ENCODE data around the gene NIPAL1.

The NIPAL1 gene

DNA sequence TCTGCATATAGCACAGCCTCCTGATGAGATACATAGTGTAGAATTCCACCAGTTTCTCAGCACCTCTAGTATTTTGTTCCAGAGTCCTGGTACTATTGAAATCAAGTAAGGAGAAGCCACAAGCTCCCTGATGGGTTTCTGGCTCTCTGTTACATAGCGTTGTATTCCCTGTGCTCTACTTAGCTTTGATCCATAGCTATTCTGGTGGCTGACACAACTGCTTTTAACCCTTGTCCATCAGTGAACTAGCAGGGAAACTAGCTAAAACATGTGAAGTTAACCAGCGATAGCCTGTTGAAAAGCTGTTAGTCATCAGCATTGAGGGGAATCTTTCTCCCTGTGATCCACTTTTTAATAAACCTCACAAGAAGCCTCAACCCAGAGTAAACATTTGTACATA lies 26.9 kb downstream of the NIPAL1 start:
- Histone ChIP-seq H2AFZ (ENCODE audit: low read length) (no peak overlapping the region), H2BK5ac (ENCODE audit: low read length) (no peak overlapping the region), H3K36me3 (replicated peaks in 1 of 2; ENCODE audit: control insufficient read depth in 2 of 2, insufficient read depth in 2 of 2, low read length in 2 of 2) (no peaks in the 10 kb centered on the region), H3K4me2 (ENCODE audit: insufficient read depth, low read length, poor library complexity, severe bottlenecking) (no peak overlapping the region), H4K91ac (ENCODE audit: low read depth, low read length, poor library complexity) (no peak overlapping the region), H2AK5ac (ENCODE audit: low read depth, low read length) (no peak overlapping the region), H2BK12ac (ENCODE audit: low read length) (no peak overlapping the region), H2BK15ac (ENCODE audit: low read length) (no peak overlapping the region), H3K79me1 (ENCODE audit: low read depth, low read length) (no peaks in the 10 kb centered on the region), H3K27me3 (ENCODE audit: control insufficient read depth in 3 of 3, insufficient read depth in 3 of 3, low read depth in 1 of 3, low read length in 3 of 3) (no peaks in the 10 kb centered on the region), H3K4me1 (ENCODE audit: control insufficient read depth in 2 of 2, insufficient read depth in 1 of 2, low read depth in 1 of 2, low read length in 2 of 2) (no peaks in the 10 kb centered on the region), H3K23ac (ENCODE audit: low read depth, low read length, poor library complexity) (no peak overlapping the region), H3K14ac (ENCODE audit: low read length) (no peak overlapping the region), H2BK120ac (ENCODE audit: low read depth, low read length) (no peak overlapping the region), H3K27ac (replicated peaks; ENCODE audit: low read length) (no peak overlapping the region), H3K9ac (ENCODE audit: low read depth, low read length, poor library complexity) (no peak overlapping the region), H3K4me3 (ENCODE audit: low read length in 2 of 2) (no peak overlapping the region), H4K8ac (ENCODE audit: low read depth, low read length) (no peak overlapping the region), H3K4ac (ENCODE audit: low read length) (no peak overlapping the region), H3K9me3 (replicated peaks in 1 of 2; ENCODE audit: control insufficient read depth in 2 of 2, insufficient read depth in 1 of 2, low read depth in 1 of 2, low read length in 2 of 2) (no peaks in the 10 kb centered on the region), H3K18ac (ENCODE audit: low read length) (no peak overlapping the region)
- no peak for DNase-seq (ENCODE audit: low spot score)
- no CpG with 5 or more reads among the region's 2 CpGs for WGBS, 2 donors (ENCODE audit: extremely low coverage in 2 of 2, insufficient read length in 2 of 2, insufficient replicate concordance in 1 of 2)

DNA sequence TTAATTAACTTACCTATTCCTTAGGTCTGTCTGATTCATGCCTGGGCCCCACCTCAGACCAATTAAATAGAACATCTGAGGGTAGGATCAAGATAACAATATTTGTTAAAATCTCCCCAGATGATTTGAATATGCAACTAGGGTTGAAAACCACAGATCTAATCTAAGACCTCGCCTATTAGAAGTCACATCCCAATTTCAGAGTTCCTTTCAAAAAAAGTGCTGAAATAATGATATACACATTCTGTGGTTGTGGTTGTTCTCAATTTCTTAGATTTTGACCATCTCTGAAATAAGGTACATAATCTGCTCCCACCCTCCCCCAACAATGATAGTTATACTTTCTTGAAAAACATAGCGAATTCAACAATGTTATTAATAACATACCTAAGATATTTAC lies 27.7 kb downstream of the NIPAL1 start:
- Histone ChIP-seq H3K27ac (replicated peaks; ENCODE audit: low read length) (no peak overlapping the region), H3K18ac (ENCODE audit: low read length) (no peak overlapping the region), H2AFZ (ENCODE audit: low read length) (no peak overlapping the region), H2BK12ac (ENCODE audit: low read length) (no peak overlapping the region), H3K23ac (ENCODE audit: low read depth, low read length, poor library complexity) (no peak overlapping the region), H3K14ac (ENCODE audit: low read length) (no peak overlapping the region), H3K9ac (ENCODE audit: low read depth, low read length, poor library complexity) (no peak overlapping the region), H2BK5ac (ENCODE audit: low read length) (no peak overlapping the region), H3K79me1 (ENCODE audit: low read depth, low read length) (no peaks in the 10 kb centered on the region), H3K4me2 (ENCODE audit: insufficient read depth, low read length, poor library complexity, severe bottlenecking) (no peak overlapping the region), H3K4me3 (ENCODE audit: low read length in 2 of 2) (no peak overlapping the region), H4K91ac (ENCODE audit: low read depth, low read length, poor library complexity) (no peak overlapping the region), H3K36me3 (replicated peaks in 1 of 2; ENCODE audit: control insufficient read depth in 2 of 2, insufficient read depth in 2 of 2, low read length in 2 of 2) (no peaks in the 10 kb centered on the region), H3K4ac (ENCODE audit: low read length) (no peak overlapping the region), H2BK120ac (ENCODE audit: low read depth, low read length) (no peak overlapping the region), H3K9me3 (replicated peaks in 1 of 2; ENCODE audit: control insufficient read depth in 2 of 2, insufficient read depth in 1 of 2, low read depth in 1 of 2, low read length in 2 of 2) (no peaks in the 10 kb centered on the region), H3K27me3 (ENCODE audit: control insufficient read depth in 3 of 3, insufficient read depth in 3 of 3, low read depth in 1 of 3, low read length in 3 of 3) (no peaks in the 10 kb centered on the region), H4K8ac (ENCODE audit: low read depth, low read length) (no peak overlapping the region), H2AK5ac (ENCODE audit: low read depth, low read length) (no peak overlapping the region), H2BK15ac (ENCODE audit: low read length) (no peak overlapping the region), H3K4me1 (ENCODE audit: control insufficient read depth in 2 of 2, insufficient read depth in 1 of 2, low read depth in 1 of 2, low read length in 2 of 2) (no peaks in the 10 kb centered on the region)
- no CpG with 5 or more reads among the region's 2 CpGs for WGBS, 2 donors (ENCODE audit: extremely low coverage in 2 of 2, insufficient read length in 2 of 2, insufficient replicate concordance in 1 of 2)
- DNase-seq (ENCODE audit: low spot score), result no peak

DNA sequence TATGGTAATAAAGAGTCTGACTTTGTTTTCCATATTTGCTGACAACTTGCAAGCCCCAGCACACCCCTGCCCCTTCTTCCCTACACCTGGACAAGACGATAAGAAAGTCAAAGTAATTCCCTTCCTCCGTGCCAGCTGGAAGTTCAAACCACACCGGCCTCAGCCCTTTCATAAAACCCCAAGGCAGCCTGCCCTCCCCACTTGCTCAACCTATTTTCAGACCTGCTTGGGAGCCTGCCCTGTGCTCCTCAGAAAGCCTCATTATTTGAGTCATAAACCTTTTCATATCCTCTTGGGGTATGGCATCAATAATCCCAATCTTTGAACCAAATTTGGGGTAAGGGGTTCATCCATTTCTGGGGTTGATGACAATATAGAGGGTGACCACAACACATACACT lies 29.5 kb downstream of the NIPAL1 start:
- H3K9me3 ChIP-seq (replicated peaks in 1 of 2; ENCODE audit: control insufficient read depth in 2 of 2, insufficient read depth in 1 of 2, low read depth in 1 of 2, low read length in 2 of 2), result no peaks in the 10 kb centered on the region
- no peak overlapping the region for H3K18ac ChIP-seq (ENCODE audit: low read length)
- H4K91ac ChIP-seq (ENCODE audit: low read depth, low read length, poor library complexity), result no peak overlapping the region
- no peak overlapping the region for H3K23ac ChIP-seq (ENCODE audit: low read depth, low read length, poor library complexity)
- no peaks in the 10 kb centered on the region for H3K4me1 ChIP-seq (ENCODE audit: control insufficient read depth in 2 of 2, insufficient read depth in 1 of 2, low read depth in 1 of 2, low read length in 2 of 2)
- H3K14ac ChIP-seq (ENCODE audit: low read length), result no peak overlapping the region
- no peak overlapping the region for H3K4me3 ChIP-seq (ENCODE audit: low read length in 2 of 2)
- no peaks in the 10 kb centered on the region for H3K36me3 ChIP-seq (replicated peaks in 1 of 2; ENCODE audit: control insufficient read depth in 2 of 2, insufficient read depth in 2 of 2, low read length in 2 of 2)
- H2AFZ ChIP-seq (ENCODE audit: low read length), result no peak overlapping the region
- no peaks in the 10 kb centered on the region for H3K27me3 ChIP-seq (ENCODE audit: control insufficient read depth in 3 of 3, insufficient read depth in 3 of 3, low read depth in 1 of 3, low read length in 3 of 3)
- H3K79me1 ChIP-seq (ENCODE audit: low read depth, low read length), result peaks cover 2% of the 10 kb centered on the region
- H2BK15ac ChIP-seq (ENCODE audit: low read length), result no peak overlapping the region
- no peak for DNase-seq (ENCODE audit: low spot score)
- H2BK12ac ChIP-seq (ENCODE audit: low read length), result no peak overlapping the region
- no peak overlapping the region for H3K4ac ChIP-seq (ENCODE audit: low read length)
- no peak overlapping the region for H2BK120ac ChIP-seq (ENCODE audit: low read depth, low read length)
- no CpG with 5 or more reads among the region's 3 CpGs for WGBS, 2 donors (ENCODE audit: extremely low coverage in 2 of 2, insufficient read length in 2 of 2, insufficient replicate concordance in 1 of 2)
- H4K8ac ChIP-seq (ENCODE audit: low read depth, low read length), result no peak overlapping the region
- H3K27ac ChIP-seq (replicated peaks; ENCODE audit: low read length), result no peak overlapping the region
- no peak overlapping the region for H3K4me2 ChIP-seq (ENCODE audit: insufficient read depth, low read length, poor library complexity, severe bottlenecking)
- H2BK5ac ChIP-seq (ENCODE audit: low read length), result no peak overlapping the region
- no peak overlapping the region for H2AK5ac ChIP-seq (ENCODE audit: low read depth, low read length)
- no peak overlapping the region for H3K9ac ChIP-seq (ENCODE audit: low read depth, low read length, poor library complexity)

DNA sequence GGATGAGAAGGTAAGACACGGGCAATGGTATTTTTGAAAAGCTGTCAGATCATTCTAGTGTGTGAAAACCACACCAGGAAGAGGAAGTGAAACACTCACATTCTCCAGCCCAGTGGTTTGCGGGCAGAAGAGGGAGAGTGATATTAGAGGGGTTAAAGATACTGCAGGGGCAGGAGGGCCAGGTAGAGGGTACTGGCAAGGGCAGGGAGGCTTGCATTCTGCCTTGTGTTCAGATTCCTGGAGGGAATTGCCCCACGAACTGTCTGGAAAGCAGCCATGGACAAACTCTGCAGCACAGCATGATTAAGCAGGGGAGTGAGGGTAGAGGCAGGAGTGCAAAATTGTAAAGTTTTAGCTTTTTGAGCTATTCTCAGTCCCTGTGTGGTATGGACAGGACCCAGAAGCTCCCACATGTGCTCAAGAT lies 30.9 kb downstream of the NIPAL1 start:
- no peak overlapping the region for H4K8ac ChIP-seq (ENCODE audit: low read depth, low read length)
- DNase-seq (ENCODE audit: low spot score), result no peak
- no peaks in the 10 kb centered on the region for H3K27me3 ChIP-seq (ENCODE audit: control insufficient read depth in 3 of 3, insufficient read depth in 3 of 3, low read depth in 1 of 3, low read length in 3 of 3)
- H3K4me2 ChIP-seq (ENCODE audit: insufficient read depth, low read length, poor library complexity, severe bottlenecking), result no peak overlapping the region
- H3K14ac ChIP-seq (ENCODE audit: low read length), result no peak overlapping the region
- H2BK12ac ChIP-seq (ENCODE audit: low read length), result no peak overlapping the region
- H2BK15ac ChIP-seq (ENCODE audit: low read length), result no peak overlapping the region
- H2BK5ac ChIP-seq (ENCODE audit: low read length), result no peak overlapping the region
- no peak overlapping the region for H3K23ac ChIP-seq (ENCODE audit: low read depth, low read length, poor library complexity)
- no peak overlapping the region for H2AFZ ChIP-seq (ENCODE audit: low read length)
- no peak overlapping the region for H2AK5ac ChIP-seq (ENCODE audit: low read depth, low read length)
- no peak overlapping the region for H3K18ac ChIP-seq (ENCODE audit: low read length)
- H3K9ac ChIP-seq (ENCODE audit: low read depth, low read length, poor library complexity), result no peak overlapping the region
- no CpG with 5 or more reads among the region's 3 CpGs for WGBS, 2 donors (ENCODE audit: extremely low coverage in 2 of 2, insufficient read length in 2 of 2, insufficient replicate concordance in 1 of 2)
- H3K36me3 ChIP-seq (replicated peaks in 1 of 2; ENCODE audit: control insufficient read depth in 2 of 2, insufficient read depth in 2 of 2, low read length in 2 of 2), result no peaks in the 10 kb centered on the region
- H3K4me1 ChIP-seq (ENCODE audit: control insufficient read depth in 2 of 2, insufficient read depth in 1 of 2, low read depth in 1 of 2, low read length in 2 of 2), result no peaks in the 10 kb centered on the region
- H3K27ac ChIP-seq (replicated peaks; ENCODE audit: low read length), result no peak overlapping the region
- H3K79me1 ChIP-seq (ENCODE audit: low read depth, low read length), result peaks cover 2% of the 10 kb centered on the region
- H2BK120ac ChIP-seq (ENCODE audit: low read depth, low read length), result no peak overlapping the region
- no peaks in the 10 kb centered on the region for H3K9me3 ChIP-seq (replicated peaks in 1 of 2; ENCODE audit: control insufficient read depth in 2 of 2, insufficient read depth in 1 of 2, low read depth in 1 of 2, low read length in 2 of 2)
- H4K91ac ChIP-seq (ENCODE audit: low read depth, low read length, poor library complexity), result no peak overlapping the region
- no peak overlapping the region for H3K4me3 ChIP-seq (ENCODE audit: low read length in 2 of 2)
- no peak overlapping the region for H3K4ac ChIP-seq (ENCODE audit: low read length)
